Kidney (tissue), 14 donors: ENCODE measurements around the gene KANK2. TPM values are rescaled to one million over a fixed set of nuclear protein-coding genes. Genes with fewer than 3 reads are reported as not detected.
"Not testable (repeated sequence)": the region's sequence is repeated elsewhere in the genome, so short reads cannot be mapped to it uniquely, and the experiment has no call there.

ENCODE experiments used
- DNase-seq, 5 donors: peaks; one replicate each; pipeline ENCODE4 v3.0.0-alpha.2; 2013 to 2020
- FAIRE-seq: peaks from 2 replicates; lab custom pipeline; 2012; peaks lifted over from hg19 to GRCh38; lab: Jason Lieb, UNC
- H3K27ac ChIP-seq, 2 donors: one replicate each; pipeline ENCODE4 v1.7.0; 2013; ENCODE audit warnings: low read depth in 2 of 2, low read length in 2 of 2, inconsistent platforms in 1 of 2
- H3K27me3 ChIP-seq: one replicate; pipeline ENCODE4 v1.7.1; 2013; ENCODE audit warnings: low read length, inconsistent platforms; ENCODE audit not compliant: control insufficient read depth, insufficient read depth
- H3K36me3 ChIP-seq, 3 donors: one replicate each; pipeline versions ENCODE4 v1.7.0 to v1.7.1; 2013; ENCODE audit warnings: low read length in 3 of 3, control low read depth in 1 of 3, inconsistent platforms in 1 of 3; ENCODE audit not compliant: insufficient read depth in 3 of 3, control insufficient read depth in 2 of 3
- H3K4me1 ChIP-seq, 3 donors: one replicate each; pipeline versions ENCODE4 v1.7.0 to v1.7.1; 2013; ENCODE audit warnings: low read length in 3 of 3, inconsistent platforms in 1 of 3, low read depth in 1 of 3; ENCODE audit not compliant: control insufficient read depth in 2 of 3, insufficient read depth in 2 of 3
- H3K4me3 ChIP-seq, 3 donors: one replicate each; pipeline versions ENCODE4 v1.7.0 to v1.8.1; 2013; ENCODE audit warnings: low read length in 3 of 3, control low read depth in 1 of 3, inconsistent platforms in 1 of 3
- H3K9ac ChIP-seq, 3 donors: one replicate each; pipeline versions ENCODE4 v1.7.0 to v1.7.1; 2013; ENCODE audit warnings: low read length in 3 of 3, control low read depth in 1 of 3, inconsistent platforms in 1 of 3
- H3K9me3 ChIP-seq, 3 donors: one replicate each; pipeline versions ENCODE4 v1.7.0 to v1.7.1; 2013; ENCODE audit warnings: low read length in 3 of 3, control low read depth in 1 of 3, inconsistent platforms in 1 of 3; ENCODE audit not compliant: control insufficient read depth in 2 of 3, insufficient read depth in 1 of 3
- intact Hi-C: fragments of 100-400 bp; cut with DNase I; formaldehyde crosslinking; loops from one replicate; pipeline ENCODE4 v1.11.1; 2022
- polyA plus RNA-seq: library from polyadenylated mRNA; stranded (reverse); fragments of 350-450 nt; fragmentation: Illumina TruSeq; extraction: RNeasy Lipid Tissue Mini Kit (QIAGEN cat#74804); gene quantifications from one replicate; pipeline ENCODE4 v1.2.3, GENCODE V29; 2014; ENCODE audit warnings: low read depth, low replicate concordance; ENCODE audit not compliant: insufficient read depth
- total RNA-seq: library from RNA; stranded (reverse); fragmentation: NEBNext Ultra II Directional; extraction: Animal tissue kit (Norgen Biotek cat#: 25700); gene quantifications from one replicate; pipeline ENCODE4 v1.2.1, GENCODE V29; 2021
- TF ChIP-seq, protein P1 (sequence below): IDR thresholded peaks from 3 replicates; pipeline ENCODE4 v1.5.1; 2012; ENCODE audit warnings: mild to moderate bottlenecking, moderate library complexity, borderline replicate concordance; ENCODE audit not compliant: insufficient read depth; ENCODE audit errors: extremely low read depth
- donor health status: control.
- donor health status: control.
- donor health status: control.
- donor health status: control.
- donor health status: control.
- donor health status: DM: yes; HTN: yes; CAD: no.
- donor health status: Normal renal cell carcinoma (clear cell type).

The KANK2 gene
- total and polyA plus RNA-seq, 2 donors from 2014 or later: 37.5 to 119 TPM

- Histone ChIP-seq H3K36me3 (peaks cover 6 to 8% (median 6%) of the 10 kb centered on the region in 3 donors), H3K4me1 (peaks cover 0 to 4% (median 4%) of the 10 kb centered on the region in 3 donors), H3K9ac (no peak overlapping the region), H3K4me3 (no peak overlapping the region), H3K9me3 (peaks cover 0 to 3% (median 0%) of the 10 kb centered on the region in 3 donors), H3K27ac (peak overlapping the region in 1 of 2 donors; percentile 11), H3K27me3 (no peaks in the 10 kb centered on the region)
- TF ChIP-seq, protein P1, sequence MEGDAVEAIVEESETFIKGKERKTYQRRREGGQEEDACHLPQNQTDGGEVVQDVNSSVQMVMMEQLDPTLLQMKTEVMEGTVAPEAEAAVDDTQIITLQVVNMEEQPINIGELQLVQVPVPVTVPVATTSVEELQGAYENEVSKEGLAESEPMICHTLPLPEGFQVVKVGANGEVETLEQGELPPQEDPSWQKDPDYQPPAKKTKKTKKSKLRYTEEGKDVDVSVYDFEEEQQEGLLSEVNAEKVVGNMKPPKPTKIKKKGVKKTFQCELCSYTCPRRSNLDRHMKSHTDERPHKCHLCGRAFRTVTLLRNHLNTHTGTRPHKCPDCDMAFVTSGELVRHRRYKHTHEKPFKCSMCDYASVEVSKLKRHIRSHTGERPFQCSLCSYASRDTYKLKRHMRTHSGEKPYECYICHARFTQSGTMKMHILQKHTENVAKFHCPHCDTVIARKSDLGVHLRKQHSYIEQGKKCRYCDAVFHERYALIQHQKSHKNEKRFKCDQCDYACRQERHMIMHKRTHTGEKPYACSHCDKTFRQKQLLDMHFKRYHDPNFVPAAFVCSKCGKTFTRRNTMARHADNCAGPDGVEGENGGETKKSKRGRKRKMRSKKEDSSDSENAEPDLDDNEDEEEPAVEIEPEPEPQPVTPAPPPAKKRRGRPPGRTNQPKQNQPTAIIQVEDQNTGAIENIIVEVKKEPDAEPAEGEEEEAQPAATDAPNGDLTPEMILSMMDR: no peak
- DNase-seq (no peak), FAIRE-seq (no peak)
- intact Hi-C loops: no loop called here
These were observed 17.5 kb downstream of the KANK2 start for GRCh38 chr19:11179716-11180297.

DNA sequence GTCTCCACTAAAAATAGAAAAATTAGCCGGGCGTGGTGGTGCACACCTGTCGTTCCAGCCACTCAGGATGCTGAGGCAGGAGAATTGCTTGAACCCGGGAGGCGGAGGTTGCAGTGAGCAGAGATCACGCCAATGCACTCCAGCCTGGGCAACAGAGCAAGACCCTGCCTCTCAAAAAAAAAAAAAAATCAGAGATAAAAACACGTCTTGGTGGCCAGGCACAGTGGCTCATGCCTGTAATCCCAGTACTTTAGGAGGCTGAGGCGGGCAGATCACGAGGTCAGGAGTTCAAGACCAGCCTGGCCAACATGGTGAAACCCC lies 18.2 kb downstream of the KANK2 start:
- FAIRE-seq, intact Hi-C loops, H3K4me1 ChIP-seq, H3K27ac ChIP-seq, H3K9ac ChIP-seq, DNase-seq, H3K9me3 ChIP-seq, H3K27me3 ChIP-seq, H3K4me3 ChIP-seq: not testable (repeated sequence)
- peaks cover 6 to 13% (median 11%) of the 10 kb centered on the region in 3 donors for H3K36me3 ChIP-seq

DNA sequence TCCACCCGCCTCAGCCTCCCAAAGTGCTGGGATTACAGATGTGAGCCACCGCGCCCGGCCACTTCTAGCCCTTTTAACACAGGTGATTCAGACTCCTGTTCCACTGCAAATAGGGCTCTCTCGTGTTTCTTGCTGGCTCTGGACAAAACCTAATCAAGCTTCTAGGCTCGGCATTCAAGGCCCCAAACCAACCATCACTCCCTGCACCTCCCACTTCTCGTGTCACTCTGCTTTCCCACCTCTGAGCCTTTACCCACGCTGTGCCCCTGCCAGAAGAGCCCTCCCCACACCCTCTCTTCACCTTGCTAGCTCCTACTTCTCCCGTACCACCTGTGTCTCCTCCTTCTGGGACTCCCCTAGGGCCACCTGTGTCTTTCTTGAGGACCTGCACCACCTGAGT lies 19.8 kb downstream of the KANK2 start:
- no peak for FAIRE-seq

DNA sequence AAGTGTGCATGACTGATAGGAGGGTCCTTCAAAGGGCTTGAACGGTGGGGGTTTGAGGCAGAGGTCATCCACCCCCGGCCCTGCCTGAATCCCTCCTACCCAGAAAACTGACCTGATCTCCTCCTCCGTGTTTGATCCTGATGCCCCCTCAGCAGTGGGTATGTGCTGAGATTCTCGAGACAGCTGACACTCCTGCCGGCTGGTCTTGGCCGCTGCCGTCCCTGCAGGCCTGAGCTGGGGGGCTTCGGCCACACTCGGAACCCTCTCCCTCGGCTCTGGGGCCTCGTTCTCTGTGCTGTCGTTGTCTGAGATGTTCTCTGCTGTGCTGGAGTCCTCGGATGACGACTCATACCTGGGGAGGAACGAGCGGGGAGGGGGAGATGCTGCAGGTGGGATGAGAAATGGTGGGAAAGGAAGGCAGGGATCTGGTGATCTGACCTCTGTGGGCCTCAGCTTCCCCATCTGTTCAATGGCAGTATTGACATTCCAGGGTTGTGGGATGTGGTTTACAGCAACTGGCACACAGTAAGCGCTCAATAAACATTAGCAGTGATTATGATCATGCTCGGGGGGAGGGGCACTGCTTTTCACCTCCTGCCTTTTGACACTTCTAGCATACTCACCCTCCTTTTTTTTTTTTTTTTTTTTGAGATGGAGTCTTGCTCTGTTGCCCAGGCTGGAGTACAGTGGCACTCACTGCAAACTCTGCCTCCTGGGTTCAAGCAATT lies 20.7 kb downstream of the KANK2 start:
- H3K9ac ChIP-seq: no peak overlapping the region
- H3K9me3 ChIP-seq: no peaks in the 10 kb centered on the region
- H3K27ac ChIP-seq: no peak overlapping the region
- TF ChIP-seq, protein P1: no peak
- H3K4me1 ChIP-seq: peaks cover 0 to 4% (median 4%) of the 10 kb centered on the region in 3 donors
- H3K27me3 ChIP-seq: no peaks in the 10 kb centered on the region
- FAIRE-seq (no peak), DNase-seq (no peak)
- H3K36me3 ChIP-seq: peaks cover 4 to 30% (median 18%) of the 10 kb centered on the region in 3 donors
- H3K4me3 ChIP-seq: no peak overlapping the region
- intact Hi-C loops: no loop called here

More for the DNA sequence above, 19.8 kb downstream of the KANK2 start:
- no peak overlapping the region for H3K4me3 ChIP-seq
- no peaks in the 10 kb centered on the region for H3K27me3 ChIP-seq
- peaks cover 0 to 4% (median 4%) of the 10 kb centered on the region in 3 donors for H3K4me1 ChIP-seq
- no peak overlapping the region for H3K27ac ChIP-seq
- no peak for DNase-seq
- peaks cover 4 to 24% (median 18%) of the 10 kb centered on the region in 3 donors for H3K36me3 ChIP-seq
- TF ChIP-seq, protein P1: no peak
- no peak overlapping the region for H3K9ac ChIP-seq
- H3K9me3 ChIP-seq: no peaks in the 10 kb centered on the region
- intact Hi-C loops: no loop called here
